GM12875 (cell line): ENCODE data around the gene GAMT.

Source experiments
- H3K4me3 ChIP-seq: one replicate; pipeline ENCODE4 v1.5.1; 2011; ENCODE audit warnings: low read depth, low read length, control low read depth
- TF ChIP-seq, protein P1 (sequence below): IDR thresholded peaks from 2 replicates; pipeline ENCODE4 v1.5.1; 2011; ENCODE audit warnings: low read depth, mild to moderate bottlenecking, control low read depth, inconsistent platforms, low read length, moderate library complexity, borderline replicate concordance; ENCODE audit not compliant: insufficient read depth

The GAMT gene

GRCh38 chr19:1357531-1358109, 43.7 kb downstream of the GAMT start:
- H3K4me3 ChIP-seq, result no peak overlapping the region
- TF ChIP-seq, protein P1, sequence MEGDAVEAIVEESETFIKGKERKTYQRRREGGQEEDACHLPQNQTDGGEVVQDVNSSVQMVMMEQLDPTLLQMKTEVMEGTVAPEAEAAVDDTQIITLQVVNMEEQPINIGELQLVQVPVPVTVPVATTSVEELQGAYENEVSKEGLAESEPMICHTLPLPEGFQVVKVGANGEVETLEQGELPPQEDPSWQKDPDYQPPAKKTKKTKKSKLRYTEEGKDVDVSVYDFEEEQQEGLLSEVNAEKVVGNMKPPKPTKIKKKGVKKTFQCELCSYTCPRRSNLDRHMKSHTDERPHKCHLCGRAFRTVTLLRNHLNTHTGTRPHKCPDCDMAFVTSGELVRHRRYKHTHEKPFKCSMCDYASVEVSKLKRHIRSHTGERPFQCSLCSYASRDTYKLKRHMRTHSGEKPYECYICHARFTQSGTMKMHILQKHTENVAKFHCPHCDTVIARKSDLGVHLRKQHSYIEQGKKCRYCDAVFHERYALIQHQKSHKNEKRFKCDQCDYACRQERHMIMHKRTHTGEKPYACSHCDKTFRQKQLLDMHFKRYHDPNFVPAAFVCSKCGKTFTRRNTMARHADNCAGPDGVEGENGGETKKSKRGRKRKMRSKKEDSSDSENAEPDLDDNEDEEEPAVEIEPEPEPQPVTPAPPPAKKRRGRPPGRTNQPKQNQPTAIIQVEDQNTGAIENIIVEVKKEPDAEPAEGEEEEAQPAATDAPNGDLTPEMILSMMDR, result no peak

- TF ChIP-seq, protein P1, result no peak
- H3K4me3 ChIP-seq, result no peak overlapping the region
Measured at GRCh38 chr19:1356508-1356865, 44.9 kb downstream of the GAMT start.

DNA sequence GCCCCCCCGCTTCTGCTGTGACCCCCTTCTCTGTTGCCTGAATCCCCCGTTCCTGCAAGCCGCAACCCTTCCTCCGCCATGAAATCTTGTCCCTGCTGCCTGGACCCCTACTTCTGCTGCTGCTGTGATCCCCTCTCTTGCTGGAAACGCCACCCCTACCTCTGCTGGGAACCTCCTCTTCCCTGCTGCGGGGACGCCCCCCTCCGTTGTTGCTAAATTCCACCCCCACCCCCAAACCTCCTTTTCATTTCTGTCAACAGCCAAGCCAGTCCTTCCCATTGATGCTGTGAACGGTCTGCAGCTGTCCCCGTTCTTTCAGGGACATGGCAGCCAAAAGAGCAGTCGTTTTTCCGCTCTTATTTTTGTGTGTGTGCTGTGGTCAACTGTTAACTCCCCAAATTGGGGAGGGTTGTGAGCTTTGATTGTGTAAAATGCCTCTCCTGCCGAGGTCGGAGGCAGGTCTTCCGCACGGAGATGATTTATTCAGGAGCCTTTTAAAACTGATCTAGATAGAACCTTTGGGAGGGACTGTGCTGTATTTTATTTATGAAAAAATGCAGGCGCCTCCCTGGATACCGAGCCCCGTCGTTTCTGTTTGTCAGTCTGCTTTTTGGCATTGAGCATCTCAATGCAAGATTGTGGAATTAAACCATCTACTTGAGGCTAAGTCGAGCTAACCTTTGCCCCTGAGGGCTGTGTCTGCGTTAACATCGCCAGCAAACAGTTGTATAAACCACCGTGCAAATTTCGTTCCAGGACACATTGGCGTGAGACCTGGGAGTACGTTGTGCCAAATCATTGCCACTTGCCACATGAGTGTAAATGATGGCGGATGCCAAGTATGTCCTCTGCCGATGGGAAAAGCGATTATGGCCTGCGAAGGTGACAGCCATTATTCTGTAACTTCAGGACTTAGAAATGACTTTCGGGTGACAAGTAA, 45.5 kb downstream of the GAMT start:
- TF ChIP-seq, protein P1, result no peak
- peak overlapping the region; percentile 92 for H3K4me3 ChIP-seq

DNA sequence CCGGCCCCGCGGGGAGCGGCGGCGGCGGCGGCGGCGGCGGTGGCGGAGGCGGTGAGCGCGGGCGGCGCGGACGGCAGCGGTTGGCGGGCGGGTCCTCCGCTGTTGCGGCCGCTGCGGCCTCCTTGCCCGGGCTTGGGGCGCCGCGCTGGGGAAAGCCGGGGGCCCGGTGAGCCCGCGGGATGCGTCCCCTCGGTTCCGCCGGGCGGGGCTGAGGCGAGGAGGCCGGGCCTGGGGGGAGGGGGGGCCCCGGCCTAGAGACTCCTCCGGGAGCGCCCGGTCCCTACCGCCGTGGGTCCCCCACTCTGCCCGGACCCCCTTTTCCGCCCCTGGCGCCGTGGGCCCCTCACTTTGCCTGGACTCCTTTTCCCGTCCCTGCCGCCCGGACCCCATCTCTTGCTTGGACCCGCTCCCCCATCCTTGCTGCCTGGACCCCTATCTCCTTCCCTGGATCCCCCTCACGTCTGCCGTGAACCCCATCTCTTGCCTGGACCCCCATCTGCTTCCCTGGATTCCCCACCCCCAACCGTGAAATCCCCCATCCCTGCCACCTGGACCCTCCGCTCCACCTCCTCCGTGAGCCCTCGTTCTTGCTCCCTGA, 46.3 kb downstream of the GAMT start:
- TF ChIP-seq, protein P1, result no peak

GRCh38 chr19:1353144-1353543, 48.2 kb downstream of the GAMT start:
- TF ChIP-seq, protein P1, result no peak
- H3K4me3 ChIP-seq, result no peak overlapping the region

More for the DNA sequence above, 46.3 kb downstream of the GAMT start:
- H3K4me3 ChIP-seq, result peak overlapping the region; percentile 92

DNA sequence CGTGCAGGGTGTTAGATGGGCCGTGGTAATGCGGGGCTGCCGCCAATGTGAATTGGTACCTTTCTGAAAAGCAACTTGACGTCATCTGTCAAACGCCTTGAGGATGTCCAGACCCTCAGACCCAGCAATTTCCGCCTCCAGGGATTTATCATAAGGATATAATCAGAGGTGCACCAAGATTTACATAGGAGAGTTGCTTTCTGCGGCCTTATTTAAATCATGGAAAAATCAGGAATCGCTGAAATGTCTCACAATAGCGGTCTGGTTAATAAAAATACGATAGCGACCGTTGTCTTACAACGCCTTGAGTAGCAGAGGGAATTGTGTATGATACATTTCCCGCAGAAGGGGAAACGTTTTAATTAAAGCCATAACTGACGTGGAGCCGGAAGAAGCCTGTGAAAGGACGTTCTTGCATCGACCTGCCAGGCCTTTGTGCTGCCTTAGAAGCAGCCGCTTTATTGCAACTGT, 49.9 kb downstream of the GAMT start:
- no peak overlapping the region for H3K4me3 ChIP-seq
- TF ChIP-seq, protein P1, result no peak
